IPS DF 19.7 (cell line): ENCODE measurements around the gene PITX3.
"Not testable (repeated sequence)": the region's sequence is repeated elsewhere in the genome, so short reads cannot be mapped to it uniquely, and the experiment has no call there.

ENCODE experiments used
- DNase-seq: peaks from one replicate; pipeline ENCODE4 v3.0.0-alpha.2; 2013; ENCODE audit warnings: low read depth, low spot score

Gene PITX3

GRCh38 chr10:102226542-102226870 is 14.8 kb downstream of the PITX3 start:
- no peak for DNase-seq

GRCh38 chr10:102225646-102226541 is 15.4 kb downstream of the PITX3 start, which contains the start of gene ELOVL3:
ELOVL3 (plus strand) TSS chr10:102226299; CDS start chr10:102226549, 250 bp downstream.
- peak; percentile 89 for DNase-seq

- DNase-seq: no peak
Measured at GRCh38 chr10:102222797-102223196, 18.5 kb downstream of the PITX3 start.

GRCh38 chr10:102220612-102221011 is 20.7 kb downstream of the PITX3 start:
- no peak for DNase-seq

GRCh38 chr10:102219370-102219769 is 21.9 kb downstream of the PITX3 start:
- DNase-seq: no peak

- DNase-seq: not testable (repeated sequence)
Measured at GRCh38 chr10:102213599-102213998, 27.7 kb downstream of the PITX3 start.

- no peak for DNase-seq
Measured at GRCh38 chr10:102211615-102212299, 29.6 kb downstream of the PITX3 start.

- no peak for DNase-seq
Measured at GRCh38 chr10:102208311-102209035, 32.8 kb downstream of the PITX3 start.

- no peak for DNase-seq
Measured at GRCh38 chr10:102202386-102202785, 38.9 kb downstream of the PITX3 start.

- DNase-seq: no peak
Measured at GRCh38 chr10:102200751-102201640, 40.3 kb downstream of the PITX3 start.

GRCh38 chr10:102198027-102198426 is 43.3 kb downstream of the PITX3 start:
- DNase-seq: no peak

- DNase-seq: no peak
Measured at GRCh38 chr10:102196893-102197292, 44.4 kb downstream of the PITX3 start.

- DNase-seq: no peak
Measured at GRCh38 chr10:102195296-102195870, 45.9 kb downstream of the PITX3 start.

- no peak for DNase-seq
Measured at GRCh38 chr10:102191956-102192355, 49.4 kb downstream of the PITX3 start.

- DNase-seq: not testable (repeated sequence)
Measured at GRCh38 chr10:102188941-102189898, 52.1 kb downstream of the PITX3 start.

- DNase-seq: no peak
Measured at GRCh38 chr10:102188298-102188940, 52.9 kb downstream of the PITX3 start.

- no peak for DNase-seq
Measured at GRCh38 chr10:102185811-102186527, 55.3 kb downstream of the PITX3 start.

- no peak for DNase-seq
Measured at GRCh38 chr10:102185272-102185671, 56.0 kb downstream of the PITX3 start.
